Hematopoietic multipotent progenitor cell (in vitro differentiated cells): ENCODE results near the gene HLA-DPB1. TPM values are rescaled to one million over a fixed set of nuclear protein-coding genes. Genes with fewer than 3 reads are reported as not detected.
A peak's percentile ranks its signal among the peaks of the same experiment; 100 is the strongest.
"Not testable (repeated sequence)": the region's sequence is repeated elsewhere in the genome, so short reads cannot be mapped to it uniquely, and the experiment has no call there.

ENCODE experiments used
- DNase-seq, 3 donors: peaks; one replicate each; pipeline ENCODE4 v3.0.0-alpha.2; 2011 to 2015; ENCODE audit warnings: low read depth in 2 of 3, low spot score in 2 of 3
- total RNA-seq: library from RNA; depleted of rRNA; stranded (reverse); fragments of >200 nt; gene quantifications from one replicate; pipeline ENCODE4 v1.2.3, GENCODE V29; 2012

HLA-DPB1 gene
- total RNA-seq, result 396 TPM

DNA sequence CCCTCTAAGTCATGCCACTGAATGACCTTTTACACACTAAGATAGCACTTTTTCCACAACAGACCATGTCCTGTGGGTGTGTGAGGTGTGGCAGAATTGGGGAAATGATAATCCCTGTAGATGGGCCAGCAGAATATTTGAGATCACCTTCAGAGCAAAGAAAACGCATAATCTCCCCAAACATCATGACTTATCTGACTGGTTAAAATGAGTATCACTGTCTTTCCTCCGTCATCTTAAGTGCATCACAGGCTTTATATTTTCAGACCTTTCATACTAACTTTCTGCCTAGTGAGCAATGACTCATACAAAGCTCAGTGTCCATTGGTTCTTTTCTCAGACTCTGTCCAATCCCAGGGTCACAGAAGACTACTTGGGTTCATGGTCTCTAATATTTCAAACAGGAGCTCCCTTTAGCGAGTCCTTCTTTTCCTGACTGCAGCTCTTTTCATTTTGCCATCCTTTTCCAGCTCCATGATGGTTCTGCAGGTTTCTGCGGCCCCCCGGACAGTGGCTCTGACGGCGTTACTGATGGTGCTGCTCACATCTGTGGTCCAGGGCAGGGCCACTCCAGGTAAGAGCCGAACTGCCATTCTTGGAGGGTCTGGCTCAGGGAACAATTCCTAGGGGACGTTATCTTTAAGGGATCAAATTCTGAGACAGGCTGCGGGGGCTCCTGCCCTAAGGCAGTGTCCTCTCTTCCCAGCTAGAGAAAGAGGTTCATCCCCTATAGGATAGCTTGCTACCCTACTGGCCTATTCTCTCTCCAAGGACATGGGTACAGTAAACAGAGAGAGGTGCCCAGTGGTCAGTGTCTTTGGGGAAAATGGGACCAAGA, at the start of gene HLA-DPB1:
Gene HLA-DPB1 (plus strand): TSS at position 423 of the 838 bp plus-strand sequence. CDS start 52 bp downstream, at position 475.
- DNase-seq, result peak; percentile 29 to 90 (median 77)

- DNase-seq, result peak in 1 of 3 donors; percentile 22
Observed at GRCh38 chr6:33028220-33028849, 47.5 kb upstream of the HLA-DPB1 start.

DNA sequence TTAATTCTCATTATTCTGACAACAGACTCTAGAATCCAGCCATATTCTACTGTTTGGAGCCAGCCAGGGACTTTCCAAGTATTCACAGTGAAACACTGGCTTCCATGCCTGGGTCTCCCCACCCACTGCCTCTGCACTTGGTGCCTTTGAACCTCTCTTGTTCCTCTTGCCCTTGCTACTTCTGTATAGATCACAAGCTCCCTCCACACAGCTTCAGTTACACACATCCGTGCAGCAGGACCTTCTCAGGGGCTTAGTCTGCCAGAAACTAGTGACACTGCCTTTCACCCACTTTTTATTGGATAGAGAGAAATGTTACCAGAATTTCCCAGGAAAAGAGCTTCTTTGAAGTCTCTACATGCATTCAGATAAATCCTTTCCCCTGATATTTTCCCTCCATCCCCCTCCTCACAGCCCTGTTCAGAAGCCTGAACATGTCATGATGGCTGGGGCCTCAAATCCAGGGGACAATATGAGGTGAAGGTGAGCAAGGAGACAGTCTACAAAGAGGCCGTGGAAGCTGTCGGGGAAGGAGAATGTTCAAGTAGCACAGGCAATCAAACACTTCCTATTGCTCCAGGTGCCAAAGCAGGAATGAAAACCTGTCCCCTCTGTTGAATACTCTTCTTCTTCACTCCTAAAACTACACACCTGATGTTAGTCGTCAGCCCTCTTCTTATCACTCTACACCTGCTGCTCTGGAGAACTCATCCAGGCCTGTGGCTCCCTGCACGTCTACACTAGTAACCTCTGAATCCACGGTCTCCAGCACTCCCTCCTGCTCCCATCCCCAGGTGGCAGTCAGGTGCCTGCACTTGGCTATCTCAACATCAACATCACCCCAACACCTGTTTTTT, 46.2 kb upstream of the HLA-DPB1 start:
- peak in 2 of 3 donors; percentile 79 to 92 for DNase-seq

DNA sequence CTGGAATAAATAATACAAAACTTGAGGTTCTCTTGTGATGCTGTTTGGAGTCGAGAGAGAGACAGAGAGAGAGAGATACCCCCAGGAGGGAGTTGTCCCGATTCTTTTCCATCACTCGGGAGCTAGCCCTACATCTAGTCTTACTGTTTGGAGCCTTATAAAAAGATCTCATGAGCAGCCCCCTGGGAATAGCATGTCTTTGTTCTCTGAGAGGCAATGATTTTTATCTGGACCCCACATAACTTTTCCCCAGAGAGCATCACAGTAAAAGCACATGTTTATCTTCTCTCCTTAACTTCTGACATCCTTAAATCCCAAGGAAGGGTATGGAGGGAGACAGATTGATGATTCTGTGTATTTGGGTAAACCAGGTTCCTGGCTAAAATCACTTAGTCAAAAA, 45.5 kb upstream of the HLA-DPB1 start:
- no peak for DNase-seq

DNA sequence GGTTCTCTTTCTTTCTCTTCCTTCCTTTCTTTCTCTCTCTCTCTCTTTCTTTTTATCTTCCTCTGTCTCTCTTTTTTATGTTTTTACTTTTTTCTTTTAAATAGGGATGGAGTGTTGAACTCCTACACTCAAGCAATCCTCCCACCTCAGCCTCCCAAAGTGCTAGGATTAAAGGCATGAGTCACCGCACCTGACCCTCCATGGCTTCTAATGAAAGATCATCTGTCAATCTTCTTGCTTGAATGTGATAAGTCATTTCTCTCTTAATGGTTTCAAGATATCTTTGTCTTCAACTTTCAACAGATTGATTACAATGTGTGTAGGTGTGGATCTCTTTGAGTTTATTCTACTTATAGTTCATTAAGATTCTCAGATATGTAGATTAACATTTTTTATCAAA, 41.2 kb upstream of the HLA-DPB1 start:
- no peak for DNase-seq

DNA sequence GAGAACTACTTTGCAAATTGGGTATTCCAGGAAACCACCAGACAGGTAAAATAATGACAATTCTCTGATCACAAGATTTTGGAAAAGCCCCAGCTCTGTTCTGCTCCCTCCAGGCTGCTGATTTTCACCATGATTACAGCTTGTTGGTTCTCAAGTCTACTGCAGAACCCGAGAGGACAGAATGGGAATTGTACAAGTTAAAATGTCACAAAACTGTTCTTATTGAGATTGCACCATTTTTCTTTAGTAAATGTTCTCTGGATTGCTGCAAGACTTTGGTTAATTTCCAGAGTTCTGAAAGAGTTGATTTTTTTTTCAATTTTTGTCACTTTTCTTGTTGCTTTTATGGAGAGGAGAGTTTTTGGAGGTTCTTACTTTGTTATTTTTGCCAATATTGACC, 39.3 kb upstream of the HLA-DPB1 start:
- no peak for DNase-seq

DNA sequence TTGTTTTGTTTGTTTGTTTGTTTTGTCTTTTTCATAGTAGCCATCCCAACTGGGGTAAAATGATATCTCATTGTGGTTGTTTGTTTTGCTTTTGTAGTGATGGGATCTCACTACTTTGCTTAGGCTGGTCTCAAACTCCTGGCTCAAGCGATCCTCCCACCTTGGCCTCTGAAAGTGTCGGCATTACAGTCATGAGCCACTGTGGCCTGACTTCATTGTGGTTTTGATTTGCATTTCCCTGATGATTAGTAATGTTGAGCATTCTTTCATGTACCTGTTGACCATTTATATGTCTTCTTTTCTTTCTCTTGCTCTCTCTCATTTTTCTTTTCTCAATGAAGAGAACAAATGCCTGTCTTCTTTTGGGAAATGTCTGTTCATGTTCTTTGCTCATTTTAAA, 35.6 kb upstream of the HLA-DPB1 start:
- DNase-seq, result no peak

GRCh38 chr6:33049323-33050013, 26.3 kb upstream of the HLA-DPB1 start:
- peak in 1 of 3 donors; percentile 25 for DNase-seq

GRCh38 chr6:33050014-33050810, 25.6 kb upstream of the HLA-DPB1 start:
- peak in 1 of 3 donors; percentile 29 for DNase-seq

GRCh38 chr6:33052627-33053026, 23.2 kb upstream of the HLA-DPB1 start:
- no peak for DNase-seq

- DNase-seq, result no peak
Observed at GRCh38 chr6:33053230-33053629, 22.6 kb upstream of the HLA-DPB1 start.

GRCh38 chr6:33057222-33058150, 18.3 kb upstream of the HLA-DPB1 start:
- DNase-seq, result no peak

DNA sequence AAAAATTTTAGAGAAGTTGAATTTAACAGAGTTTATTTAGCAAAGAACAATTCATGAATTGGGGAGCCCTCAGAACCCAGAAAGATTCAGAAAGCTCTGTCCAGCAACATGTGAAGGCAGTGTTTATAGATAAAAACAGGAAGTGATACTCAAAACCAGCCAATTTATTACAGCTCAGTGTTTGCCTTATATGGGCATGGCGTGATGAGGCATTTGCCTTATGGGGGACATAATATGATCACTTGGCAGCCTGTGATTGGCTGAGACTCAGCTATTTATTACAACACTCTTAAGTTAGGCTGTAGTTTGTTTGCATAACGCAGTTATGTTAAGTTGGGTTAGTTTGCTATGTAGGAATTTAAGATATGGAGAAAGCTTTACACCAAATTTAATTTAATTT, 13.8 kb upstream of the HLA-DPB1 start:
- peak in 2 of 3 donors; percentile 64 to 65 for DNase-seq

DNA sequence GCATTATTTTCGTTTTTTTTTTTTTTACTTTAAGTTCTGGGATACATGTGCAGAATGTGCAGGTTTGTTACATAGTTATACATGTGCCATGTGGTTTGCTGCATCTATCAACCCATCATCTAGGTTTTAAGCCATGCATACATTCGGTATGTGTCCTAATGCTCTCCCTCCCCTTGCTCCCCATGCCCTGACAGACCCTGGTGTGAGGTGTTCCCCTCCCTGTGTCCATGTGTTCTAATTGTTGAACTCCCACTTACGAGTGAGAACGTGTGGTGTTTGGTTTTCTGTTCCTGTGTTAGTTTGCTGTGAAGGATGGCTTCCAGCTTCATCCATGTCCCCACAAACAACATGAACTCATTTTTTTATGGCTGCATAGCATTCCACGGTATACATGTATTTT, 12.4 kb upstream of the HLA-DPB1 start:
- DNase-seq, result not testable (repeated sequence)

GRCh38 chr6:33064723-33065122, 11.1 kb upstream of the HLA-DPB1 start:
- DNase-seq, result no peak

- DNase-seq, result no peak
Observed at GRCh38 chr6:33065312-33065711, 10.5 kb upstream of the HLA-DPB1 start.

DNA sequence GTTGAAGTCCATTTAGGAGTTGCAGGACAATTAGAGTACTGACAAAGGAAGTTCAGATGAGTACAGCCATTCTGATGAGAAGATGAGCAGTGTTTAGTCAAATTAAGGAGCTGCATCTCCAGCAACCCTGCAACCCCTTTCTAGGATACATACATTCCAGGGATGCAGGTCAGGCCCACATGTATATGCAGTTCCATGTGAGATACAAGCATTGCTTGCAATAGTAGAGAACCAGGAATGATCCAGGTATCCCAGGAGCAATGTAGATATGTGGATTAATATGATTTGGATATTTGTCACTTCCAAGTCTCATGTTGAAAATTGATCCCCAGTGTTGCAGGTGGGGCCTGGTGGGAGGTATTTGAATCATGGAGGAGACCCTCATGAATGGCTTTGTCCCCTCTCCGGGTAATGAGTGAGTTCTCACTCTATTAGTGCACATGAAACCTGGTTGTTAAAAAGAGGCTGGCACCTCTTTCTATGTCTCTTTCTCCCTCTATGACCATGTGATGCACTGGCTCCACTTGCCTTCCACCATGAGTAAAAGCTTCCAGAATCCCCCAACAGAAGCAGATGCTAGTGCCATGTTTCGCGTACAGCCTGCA, 8.8 kb upstream of the HLA-DPB1 start:
- DNase-seq, result no peak

- DNase-seq, result no peak
Observed at GRCh38 chr6:33069021-33069738, 6.6 kb upstream of the HLA-DPB1 start.
